Measurements from ENCODE around the gene DNAJB1.
"Not testable (repeated sequence)": the region's sequence is repeated elsewhere in the genome, so short reads cannot be mapped to it uniquely, and the experiment has no call there.

DNAJB1 gene

DNA sequence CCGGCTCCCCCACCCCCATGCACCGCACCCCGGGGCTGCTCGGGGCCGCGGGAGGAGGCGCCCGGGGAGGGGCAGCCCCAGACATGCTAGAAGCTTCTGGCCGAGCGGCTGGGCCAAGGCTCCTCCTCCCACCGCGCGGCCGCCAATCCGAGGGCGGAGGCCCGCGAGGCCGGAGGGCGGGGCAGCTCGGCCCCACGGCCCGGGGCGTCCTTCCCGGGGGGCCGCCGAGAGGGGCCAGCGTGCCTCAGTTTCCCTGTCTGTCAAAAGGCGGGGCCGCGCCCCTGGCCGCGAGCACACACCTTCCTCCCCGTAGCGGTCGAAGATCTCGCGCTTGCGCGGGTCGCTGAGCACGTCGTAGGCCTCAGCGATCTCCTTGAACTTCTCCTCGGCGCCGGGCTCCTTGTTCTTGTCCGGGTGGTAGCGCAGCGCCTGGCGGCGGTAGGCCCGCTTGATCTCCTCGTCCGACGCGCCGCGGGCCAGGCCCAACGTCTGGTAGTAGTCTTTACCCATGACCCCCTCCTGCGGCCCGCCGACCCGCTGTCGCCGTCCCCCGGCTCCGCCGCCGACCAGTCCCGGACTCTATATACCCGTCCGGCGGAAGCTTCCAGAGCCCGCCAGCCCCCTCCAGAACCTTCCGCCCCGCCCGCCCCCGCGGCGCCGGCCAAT is at the start of gene DNAJB1:
TSS of gene DNAJB1 (minus strand) at position 558 of the 666 bp plus-strand sequence. CDS start at position 510, 48 bp downstream.
- DNase-seq = peak; percentile 85

DNA sequence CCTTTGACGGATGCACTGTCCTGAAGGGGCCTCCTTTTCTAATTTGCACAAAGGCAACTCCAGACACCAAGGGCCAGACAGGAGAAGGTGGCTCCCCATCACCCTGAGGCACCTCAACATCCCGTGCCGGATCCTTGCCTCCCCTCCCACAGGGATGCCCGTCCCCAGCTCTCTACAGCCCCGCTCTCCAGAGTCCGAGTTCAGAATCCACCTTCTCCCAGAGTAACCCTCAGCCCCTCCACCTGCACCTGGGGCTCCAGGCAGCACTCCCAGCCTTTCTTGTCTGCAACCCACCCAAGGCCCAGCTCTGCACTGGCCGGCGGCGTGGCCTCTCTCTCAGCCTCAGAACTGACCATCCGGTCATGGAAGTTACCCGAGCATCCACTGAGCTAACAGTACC is 48.9 kb upstream of the DNAJB1 start:
- no peak for DNase-seq

DNA sequence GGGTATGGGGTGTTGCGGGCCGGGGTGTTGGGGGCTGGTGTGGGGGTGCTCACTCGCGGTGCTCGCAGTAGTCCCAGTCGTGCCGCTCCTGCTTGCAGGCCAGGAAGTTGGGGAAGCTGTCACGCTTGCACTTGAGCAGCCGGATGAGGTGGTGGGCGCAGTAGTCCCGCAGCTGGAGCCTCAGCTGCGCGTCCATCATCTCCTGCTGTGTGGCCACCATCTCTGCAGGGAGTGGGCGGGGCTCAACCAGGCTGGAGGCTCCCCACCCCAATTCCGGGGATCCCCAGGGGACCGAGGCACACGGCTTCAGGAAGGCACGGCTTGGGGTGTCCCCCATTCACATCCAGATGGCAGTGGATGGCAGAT is 48.5 kb upstream of the DNAJB1 start:
- DNase-seq = no peak

DNA sequence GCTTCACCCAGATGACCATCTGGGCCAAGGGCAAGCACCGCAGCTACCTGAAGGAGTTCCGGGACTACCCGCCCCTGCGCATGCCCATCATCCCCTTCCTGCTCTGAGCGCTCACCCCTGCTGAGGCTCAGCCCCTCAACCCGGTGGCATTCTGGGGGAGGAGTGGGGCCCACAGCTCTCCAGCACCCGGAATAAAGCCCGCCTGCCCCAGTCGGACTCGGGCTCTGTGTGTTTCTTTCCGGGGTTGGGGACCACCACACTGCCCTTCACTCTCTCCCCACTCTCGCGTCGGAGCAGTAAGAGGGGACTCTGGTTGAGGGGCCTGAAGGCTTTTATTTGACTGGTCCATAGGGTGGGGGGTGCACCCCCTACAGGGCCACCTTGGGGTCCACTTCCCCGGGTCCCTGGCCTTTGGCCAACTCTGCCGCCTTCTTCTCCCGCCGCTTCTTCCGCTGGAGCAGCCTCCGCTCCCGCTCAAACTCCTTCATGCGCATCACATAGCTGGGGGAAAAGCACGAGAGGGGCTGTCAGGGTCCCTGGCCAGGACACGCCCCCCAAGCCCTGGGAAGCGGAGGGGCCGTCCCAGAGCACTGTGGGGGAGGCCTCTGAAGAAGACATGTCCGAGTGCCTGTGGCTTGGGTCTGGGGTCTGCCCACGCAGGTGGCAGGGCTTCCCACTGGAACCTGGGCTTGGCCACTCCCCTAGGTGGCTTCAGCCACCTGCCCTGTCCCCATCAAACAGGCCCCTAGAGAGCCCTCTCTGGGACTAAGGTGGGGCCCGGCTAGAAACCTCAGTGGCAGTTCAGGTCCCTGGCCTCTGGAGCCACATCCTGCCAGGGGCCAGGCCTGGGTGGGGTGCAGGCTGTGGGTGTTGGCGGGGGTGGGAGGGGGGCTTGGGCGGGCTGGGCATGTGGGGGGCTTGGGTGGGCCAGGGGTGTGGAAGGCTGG is 47.8 kb upstream of the DNAJB1 start:
- DNase-seq = no peak

DNA sequence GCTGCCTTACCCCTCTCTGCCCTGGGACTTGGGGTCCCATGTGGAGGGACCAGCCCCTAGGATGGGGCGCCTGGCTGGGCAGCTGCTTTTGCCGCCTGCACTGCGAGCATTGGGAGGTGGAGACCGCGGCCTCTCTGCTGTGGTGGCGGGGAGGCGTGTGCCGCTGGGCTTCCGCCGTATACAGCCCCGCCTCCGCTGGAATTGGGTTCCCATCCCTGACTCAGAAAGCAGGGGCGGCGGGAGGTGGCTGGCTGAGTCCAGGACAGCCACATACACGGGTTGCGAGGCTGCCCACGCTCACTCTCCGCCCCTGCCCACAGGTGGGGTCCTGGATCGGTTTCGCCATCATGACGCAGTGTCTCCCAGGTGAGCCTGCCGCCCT is 47.1 kb upstream of the DNAJB1 start:
- no peak for DNase-seq

DNA sequence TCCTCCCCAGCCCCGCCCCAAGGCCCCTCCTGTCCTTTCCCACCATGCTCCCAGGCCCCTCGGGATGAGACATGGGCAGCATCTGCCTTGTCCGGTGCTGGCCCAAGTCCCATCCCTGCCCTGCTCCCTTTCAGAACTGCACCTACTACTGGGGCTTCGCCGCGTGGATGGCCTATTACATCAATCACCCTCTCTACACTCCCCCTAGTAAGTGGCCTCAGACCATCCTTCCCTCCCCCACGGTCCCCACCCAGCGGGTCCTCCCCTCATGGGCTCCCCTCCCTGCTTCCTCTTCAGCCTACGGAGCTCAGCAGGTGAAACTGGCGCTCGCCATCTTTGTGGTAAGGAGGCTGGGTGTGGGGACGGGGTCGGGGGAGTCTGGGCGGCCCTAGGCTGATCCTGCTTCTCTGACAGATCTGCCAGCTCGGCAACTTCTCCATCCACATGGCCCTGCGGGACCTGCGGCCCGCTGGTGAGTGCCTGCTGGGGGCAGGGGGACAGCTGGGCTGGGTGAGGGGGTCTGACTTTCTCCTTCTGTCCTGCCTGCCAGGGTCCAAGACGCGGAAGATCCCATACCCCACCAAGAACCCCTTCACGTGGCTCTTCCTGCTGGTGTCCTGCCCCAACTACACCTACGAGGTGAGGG is 46.6 kb upstream of the DNAJB1 start:
- DNase-seq = not testable (repeated sequence)

DNA sequence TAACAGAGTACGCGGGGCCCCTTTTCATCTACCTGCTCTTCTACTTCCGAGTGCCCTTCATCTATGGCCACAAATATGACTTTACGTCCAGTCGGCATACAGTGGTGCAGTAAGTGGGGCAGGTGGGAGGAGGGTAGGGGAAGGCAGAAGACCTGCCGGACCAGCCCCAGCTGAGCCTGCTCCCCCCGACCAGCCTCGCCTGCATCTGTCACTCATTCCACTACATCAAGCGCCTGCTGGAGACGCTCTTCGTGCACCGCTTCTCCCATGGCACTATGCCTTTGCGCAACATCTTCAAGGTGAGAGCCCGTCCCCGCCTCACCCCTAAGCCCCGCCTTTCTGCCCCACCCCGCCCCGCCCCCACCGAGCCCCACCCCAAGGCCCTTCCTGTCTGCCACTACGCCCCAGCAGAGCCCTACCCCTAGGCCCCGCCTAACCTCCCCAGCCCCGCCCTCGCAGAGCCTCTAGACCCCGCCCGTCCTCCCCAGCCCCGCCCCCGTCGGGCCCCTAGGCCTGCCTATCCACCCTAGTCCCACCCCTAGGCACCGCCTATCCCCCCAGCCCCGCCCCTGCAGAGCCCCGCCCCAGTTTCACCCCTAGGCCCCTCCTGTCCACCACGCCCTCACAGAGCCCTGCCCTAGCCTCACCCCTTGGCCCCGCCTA is 45.9 kb upstream of the DNAJB1 start:
- DNase-seq = peak; percentile 58

DNA sequence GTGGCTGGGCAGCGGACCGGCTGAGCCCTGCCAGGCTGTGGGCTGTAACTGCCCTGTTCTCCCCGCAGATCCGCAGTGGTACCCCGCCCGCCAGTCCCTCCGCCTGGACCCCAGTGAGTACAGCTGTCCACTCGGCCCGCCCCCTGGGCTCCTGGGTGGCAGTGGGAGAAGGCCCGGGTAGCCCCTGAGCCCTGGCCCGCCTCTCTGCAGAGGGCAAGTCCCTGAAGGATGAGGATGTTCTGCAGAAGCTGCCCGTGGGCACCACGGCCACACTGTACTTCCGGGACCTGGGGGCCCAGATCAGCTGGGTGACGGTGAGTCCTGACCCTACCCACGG is 45.4 kb upstream of the DNAJB1 start:
- no peak for DNase-seq

DNA sequence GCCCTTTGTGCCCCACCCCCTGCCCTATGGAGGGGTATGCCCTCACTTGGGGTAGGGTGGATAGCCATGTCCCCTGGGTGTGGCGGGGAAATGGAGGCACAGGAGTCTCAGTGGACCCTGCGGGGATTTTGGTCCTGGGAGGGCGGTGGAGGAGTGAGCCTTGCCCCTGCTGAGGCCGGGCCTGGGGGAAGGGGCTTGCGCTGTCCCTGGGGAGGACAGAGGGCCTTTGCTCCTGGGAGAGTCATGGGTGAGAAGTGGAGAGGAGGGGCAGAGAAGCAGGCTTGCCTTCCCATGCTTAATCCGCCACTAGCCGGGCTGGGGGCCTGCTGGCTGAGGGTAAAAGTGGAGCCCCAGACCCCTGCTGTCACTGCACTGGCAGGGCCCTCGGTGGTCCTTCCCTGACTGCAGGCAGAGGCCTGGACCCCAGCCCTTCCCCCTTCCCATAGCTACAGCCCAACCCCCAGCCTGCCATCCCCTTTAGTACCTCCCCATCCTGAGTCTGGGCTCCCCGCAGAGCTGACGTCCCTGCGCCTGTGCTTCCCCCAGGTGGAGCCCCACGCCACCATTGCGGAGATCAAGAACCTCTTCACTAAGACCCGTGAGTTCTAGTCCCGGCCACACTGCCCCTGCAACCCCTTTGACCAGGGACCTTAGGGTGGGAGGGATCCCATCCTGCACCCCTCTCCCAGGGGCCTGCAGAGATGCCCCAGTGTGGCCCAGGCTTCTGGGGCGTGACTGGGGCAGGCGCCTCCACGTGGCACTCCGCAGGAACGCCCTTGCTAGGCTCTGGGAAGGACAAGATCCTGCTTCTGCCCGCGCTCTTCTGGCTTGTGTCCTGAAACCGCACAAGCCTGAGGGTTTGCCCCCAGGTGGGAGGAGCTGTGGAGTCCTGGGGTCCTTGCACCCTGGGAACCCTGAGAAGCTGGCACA is 44.7 kb upstream of the DNAJB1 start:
- DNase-seq = no peak

DNA sequence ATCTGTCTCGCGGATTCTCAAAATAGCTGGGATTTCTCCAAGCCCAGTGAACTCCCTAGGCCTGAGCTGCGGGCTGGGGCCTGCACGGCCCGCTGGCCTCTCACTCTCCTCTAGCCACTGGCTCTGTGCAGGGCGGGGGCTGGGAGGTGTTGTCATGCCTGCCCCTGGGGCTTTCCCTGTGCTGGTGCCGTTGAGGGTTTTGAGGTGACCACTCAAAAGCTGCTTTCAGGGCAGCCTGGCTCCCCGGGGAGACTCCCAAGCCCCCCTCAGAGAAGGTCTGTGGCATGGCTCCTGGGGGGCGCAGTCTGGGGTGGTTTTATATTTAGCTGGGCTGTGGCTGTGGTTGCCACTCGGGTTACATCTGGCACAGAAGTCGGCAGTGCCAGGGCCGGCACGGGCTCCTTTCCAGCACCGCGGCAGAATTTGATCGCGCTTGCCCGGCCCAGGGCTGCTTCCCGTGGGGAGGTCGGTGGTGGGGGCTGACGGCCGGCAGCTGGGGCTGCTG is 43.7 kb upstream of the DNAJB1 start:
- DNase-seq = no peak

DNA sequence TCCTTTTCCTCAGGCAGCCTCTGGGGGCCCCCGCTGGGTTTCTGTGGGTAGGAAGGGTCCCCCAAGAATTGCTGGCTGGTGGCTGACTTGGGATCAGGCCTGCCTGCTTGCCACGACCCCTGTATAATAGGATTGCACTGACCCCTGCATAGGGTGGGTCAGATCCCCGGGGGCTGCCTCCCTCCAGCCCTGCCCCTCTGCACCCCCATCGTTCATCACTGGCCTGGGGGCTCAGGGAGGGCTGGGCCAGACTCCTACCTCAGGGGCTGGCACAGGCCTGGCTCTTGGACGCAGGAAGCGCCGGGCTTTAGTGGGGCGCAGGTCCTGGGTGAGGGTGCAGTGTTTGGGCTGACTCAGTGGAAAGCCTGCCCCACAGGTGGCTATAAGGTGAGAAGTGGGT is 43.1 kb upstream of the DNAJB1 start:
- no peak for DNase-seq

DNA sequence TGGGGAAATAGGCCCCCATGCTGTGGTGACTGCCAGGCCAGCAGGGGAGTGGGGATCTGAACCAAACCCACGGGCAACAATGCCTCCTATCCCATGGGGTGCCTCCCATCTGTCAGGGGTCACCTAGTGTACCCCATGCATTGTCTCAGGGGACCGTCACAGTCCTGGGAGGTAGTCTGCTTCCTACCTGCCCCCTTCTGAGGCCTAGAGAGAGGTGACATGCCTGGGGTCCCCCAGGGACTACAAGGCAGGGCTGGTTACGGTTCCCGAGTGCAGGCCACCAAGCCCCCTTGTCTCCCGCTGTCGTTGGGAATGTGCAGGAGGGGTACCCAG is 42.5 kb upstream of the DNAJB1 start:
- no peak for DNase-seq

DNA sequence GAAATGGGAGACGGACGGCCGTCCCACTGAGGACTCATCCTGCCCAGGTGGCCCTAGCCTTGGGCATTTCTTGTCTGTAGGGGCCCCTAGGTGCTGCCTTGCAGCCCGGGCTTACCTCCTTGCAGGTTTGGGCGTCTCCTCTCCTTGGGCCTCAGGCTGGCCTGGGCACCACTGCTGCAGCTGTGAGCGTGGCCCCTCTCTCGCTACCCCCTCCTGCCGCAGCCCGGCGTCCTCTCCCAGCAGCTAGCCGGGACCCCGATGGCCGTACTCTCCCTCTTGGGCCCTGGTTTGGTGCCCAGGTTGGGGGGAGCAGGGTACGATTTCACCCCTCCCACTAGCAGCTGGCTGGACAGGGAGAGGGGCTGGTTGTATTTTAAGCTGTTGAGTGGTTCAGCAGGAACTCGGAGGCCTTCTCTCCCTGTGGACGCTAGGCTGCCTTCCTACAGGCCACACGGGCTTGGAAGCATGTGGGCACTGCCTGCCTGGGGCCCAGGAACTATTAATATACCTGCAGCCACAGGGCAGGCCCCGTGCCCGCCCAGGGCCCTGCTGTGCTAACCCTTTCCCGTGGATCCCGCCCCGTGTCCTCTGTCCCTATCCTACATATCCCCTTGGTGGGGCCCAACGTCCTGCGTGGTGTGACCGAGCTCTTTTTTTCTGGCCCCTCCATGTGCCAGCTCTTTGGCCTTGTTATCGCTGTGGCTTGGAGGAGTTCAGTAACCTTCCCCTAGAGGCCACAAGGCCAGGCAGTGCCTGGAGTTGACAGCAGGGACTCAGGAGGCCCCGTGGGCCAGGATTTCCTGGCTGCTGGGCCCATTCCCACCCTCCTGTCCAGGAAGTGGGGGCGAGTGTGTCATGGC is 41.9 kb upstream of the DNAJB1 start:
- no peak for DNase-seq

DNA sequence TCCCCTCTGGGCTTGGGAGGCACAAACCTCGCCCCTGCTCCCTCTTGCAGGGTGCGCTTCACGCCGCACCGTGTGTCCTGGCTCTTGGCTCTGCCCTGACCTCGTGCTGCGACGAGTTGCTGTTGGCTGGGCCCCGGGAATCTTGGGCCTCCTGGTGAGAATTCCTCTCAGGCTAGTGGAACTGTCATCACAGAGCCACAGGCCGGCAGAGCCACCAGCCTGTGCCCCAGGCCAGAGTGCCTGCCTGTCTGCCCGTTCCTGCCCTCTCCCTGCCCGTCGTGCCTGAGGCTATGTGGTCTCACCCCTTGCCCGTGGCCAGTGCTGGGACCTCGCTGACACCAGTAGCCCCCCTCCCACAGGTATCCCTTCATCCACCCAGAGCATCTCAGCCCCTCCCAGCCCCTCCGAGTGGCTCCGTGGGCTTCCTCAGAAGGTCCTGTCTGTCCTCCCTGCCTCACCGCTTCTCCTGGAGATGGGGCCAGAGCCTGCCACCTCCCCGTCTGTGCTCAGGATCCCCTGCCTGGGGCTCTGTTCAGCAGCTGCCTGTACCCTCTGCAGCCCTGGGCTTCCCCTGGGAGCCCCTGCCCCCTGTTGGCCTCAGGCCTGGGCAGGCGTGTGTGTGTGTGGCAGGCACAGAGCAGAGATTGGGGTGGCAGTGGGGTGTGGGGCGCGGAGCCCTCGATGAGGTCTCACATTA is 40.3 kb upstream of the DNAJB1 start:
- no peak for DNase-seq

DNA sequence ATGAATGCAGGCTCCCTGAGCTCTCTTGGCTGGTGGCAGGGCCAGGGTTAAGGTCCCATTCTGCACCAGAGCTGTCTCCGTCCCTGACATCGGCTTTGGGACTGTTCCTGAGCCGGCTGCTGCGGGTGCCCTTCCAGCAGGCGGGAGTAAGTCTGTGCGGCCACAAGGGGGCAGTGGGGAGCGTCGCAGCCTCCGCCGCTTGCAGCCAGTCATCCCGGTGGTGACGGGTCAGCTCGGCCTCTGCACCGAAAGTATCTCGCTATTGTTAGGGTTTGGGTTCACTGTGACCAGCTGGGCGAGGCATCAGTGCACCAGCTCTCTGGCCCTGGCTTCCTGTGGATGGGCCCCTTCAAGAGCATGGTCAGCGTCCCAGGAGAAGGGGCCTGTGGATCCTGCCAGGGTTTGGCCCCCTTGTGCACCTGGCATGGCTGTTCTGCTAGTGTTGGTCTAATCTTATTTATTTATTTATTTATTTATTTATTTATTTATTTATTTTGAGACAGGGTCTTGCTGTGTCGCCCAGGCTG is 38.5 kb upstream of the DNAJB1 start:
- DNase-seq = peak; percentile 72

DNA sequence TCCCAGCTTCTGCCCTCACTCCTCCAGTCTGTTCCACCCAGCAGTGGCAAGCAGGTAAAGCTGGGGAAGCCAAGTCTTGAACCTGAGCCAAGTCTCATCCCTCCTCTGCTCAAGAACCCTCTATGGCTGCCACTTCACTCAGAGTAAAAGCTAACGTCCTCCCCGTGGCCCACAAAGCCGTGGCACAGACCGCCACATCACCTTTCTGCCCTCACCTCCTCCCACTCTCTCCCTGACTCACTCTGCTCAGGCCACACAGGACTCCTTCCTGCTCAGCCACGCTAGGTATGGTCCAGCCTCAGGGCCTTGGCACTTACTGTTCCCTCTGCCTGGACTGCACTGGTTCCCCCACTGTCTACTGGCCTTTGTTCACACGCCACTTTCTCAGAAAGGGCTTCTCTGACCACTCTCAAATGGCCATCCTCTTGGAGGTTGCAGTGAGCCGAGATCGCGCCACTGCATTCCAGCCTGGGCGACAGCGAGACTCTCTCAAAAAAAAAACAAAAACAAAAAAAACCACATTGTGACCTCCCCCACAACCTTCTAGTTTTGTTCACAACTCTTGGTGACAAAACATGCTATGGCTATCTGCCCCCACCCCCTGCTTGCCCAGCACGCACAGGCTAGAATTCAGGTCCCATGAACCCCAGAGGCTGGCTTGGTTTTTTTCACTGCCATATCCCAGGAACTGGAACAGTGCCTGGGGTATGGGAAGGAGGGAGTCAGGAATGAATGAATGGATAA is 37.9 kb upstream of the DNAJB1 start:
- DNase-seq = no peak

DNA sequence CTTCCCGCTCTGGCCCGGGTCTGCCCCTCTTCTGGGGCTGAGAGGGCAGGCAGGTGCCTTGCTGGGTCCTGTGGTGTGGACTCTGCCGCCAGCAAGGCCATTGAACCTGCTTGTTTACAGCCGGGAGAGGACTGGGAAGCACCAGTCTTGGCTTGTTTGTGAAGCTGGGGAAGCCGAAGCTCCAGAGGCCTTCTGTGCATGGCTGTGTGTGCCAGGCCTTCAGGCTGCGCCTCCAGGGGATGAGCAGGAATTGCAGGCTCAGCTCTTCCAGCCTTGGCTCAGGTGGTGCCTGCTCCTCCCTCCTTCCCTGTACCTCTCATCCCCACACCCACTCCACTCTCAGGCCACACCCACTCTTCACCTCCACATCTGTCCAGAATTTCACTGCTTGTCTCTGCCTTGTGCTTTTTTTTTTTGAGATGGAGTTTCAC is 36.2 kb upstream of the DNAJB1 start:
- DNase-seq = peak; percentile 88

DNA sequence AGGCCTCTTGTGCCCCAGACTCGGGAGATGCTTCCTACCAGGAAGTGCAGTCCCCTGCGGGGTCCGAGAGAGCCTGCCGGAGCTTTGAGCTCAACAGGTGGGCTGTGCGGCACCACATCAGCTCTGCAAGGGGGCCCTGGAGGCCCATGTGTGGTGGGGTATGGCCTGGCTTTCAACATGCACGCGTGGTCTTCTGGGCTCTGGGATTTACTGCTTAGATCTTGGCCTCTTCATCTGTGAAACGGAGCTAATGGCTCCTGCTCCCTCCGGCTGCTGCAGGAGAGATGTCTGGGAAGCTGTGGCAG is 35.7 kb upstream of the DNAJB1 start:
- no peak for DNase-seq

DNA sequence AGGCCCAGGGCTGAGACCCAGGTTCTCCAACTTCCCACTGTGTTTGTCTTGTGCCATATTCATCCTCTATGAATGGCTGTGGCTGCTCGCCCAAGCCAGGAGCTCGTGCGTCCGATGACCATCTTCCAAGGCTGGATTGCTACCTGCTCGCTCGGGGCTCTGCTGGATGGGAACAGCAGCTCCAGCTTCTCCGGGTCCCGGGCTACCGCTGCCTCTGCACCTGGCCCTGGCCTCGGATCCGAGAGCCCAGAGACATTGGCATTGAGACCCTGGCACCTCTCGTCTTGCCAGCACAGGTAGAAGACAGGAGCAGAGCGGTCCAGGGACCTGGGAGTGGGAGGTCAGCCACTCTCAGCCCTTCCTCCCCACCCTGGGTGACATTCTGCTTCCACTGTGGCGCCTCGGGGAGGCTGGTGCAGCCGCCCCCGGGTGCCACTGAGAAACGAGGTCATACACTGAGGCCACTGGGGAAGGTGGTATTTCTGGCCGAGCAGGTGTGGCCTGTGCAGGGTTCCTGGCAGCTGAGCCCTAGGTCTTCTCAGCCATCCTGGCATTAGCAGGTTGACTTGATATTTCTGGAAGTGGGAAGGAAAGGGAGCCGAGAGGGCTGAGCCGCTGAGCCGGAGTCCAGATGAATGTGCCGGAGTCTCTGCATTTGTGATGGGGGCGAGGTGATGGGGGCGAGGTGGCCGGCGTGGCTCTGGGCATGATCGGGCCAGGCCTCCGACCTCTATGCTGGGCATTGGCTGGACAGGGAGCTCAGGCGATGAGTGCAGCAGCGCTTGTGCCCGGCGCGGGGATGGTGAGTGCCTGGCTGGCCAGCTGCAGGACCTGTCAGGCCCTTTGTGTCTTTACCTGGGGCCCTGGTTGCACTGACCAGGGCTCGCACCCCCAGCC is 35.1 kb upstream of the DNAJB1 start:
- DNase-seq = no peak

Data from NCI-H69 (cell line).